Upper lobe of left lung (tissue), 4 donors: Measurements from ENCODE around the gene WFIKKN1.

Experiments
- POLR2A ChIP-seq, 4 donors: fragments of 450-650 bp; IDR thresholded peaks; one replicate each; pipeline ENCODE4 v1.5.1; 2016 to 2017; ENCODE audit warnings: antibody characterized with exemption in 4 of 4, mild to moderate bottlenecking in 2 of 4
- POLR2AphosphoS5 ChIP-seq, 2 donors: sonication (generic); formaldehyde crosslinking; IDR thresholded peaks; one replicate each; pipeline ENCODE4 v1.5.1; 2017; ENCODE audit warnings: antibody characterized with exemption in 2 of 2
- TF ChIP-seq, protein P1 (sequence below), 6 experiments: fragments of 450-650 bp in 4 of 6; fragments of 200-600 bp in 2 of 6; sonication (generic) in 2 of 6; IDR thresholded peaks; one replicate each; pipeline ENCODE4 v1.5.1; 2016 to 2019; ENCODE audit warnings: antibody characterized with exemption in 6 of 6

DNA sequence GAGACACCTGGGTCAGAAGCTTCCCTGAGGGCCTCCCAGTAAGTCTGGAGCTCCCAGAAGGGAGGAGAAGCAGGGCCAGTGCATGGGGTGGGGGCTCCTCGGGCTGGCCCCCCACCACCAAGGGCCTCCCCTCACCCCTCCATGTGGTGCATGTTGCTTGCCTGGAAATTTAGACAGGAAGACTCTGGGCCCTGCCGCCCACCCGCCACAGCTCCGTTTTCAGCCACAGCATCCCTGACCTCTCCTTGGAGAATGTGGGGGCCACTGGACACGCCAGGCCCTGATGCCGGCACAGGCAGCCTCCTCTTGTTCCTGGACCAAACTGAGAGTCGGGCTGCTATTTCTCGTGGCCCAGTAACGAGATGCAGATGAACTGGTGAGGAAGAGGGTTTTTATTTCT lies 8.1 kb downstream of the WFIKKN1 start:
- TF ChIP-seq, protein P1, sequence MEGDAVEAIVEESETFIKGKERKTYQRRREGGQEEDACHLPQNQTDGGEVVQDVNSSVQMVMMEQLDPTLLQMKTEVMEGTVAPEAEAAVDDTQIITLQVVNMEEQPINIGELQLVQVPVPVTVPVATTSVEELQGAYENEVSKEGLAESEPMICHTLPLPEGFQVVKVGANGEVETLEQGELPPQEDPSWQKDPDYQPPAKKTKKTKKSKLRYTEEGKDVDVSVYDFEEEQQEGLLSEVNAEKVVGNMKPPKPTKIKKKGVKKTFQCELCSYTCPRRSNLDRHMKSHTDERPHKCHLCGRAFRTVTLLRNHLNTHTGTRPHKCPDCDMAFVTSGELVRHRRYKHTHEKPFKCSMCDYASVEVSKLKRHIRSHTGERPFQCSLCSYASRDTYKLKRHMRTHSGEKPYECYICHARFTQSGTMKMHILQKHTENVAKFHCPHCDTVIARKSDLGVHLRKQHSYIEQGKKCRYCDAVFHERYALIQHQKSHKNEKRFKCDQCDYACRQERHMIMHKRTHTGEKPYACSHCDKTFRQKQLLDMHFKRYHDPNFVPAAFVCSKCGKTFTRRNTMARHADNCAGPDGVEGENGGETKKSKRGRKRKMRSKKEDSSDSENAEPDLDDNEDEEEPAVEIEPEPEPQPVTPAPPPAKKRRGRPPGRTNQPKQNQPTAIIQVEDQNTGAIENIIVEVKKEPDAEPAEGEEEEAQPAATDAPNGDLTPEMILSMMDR (IDR thresholded peaks at IDR 0.05): no peak
- no peak for TF ChIP-seq POLR2AphosphoS5 (IDR thresholded peaks at IDR 0.05)
- TF ChIP-seq POLR2A (IDR thresholded peaks at IDR 0.05): no peak
